ENCODE measurements around the gene TEX22.

- TF ChIP-seq EZH2phosphoT487 (IDR thresholded peaks at IDR 0.05; ENCODE audit: borderline replicate concordance) (no peak), CTCF (conservative IDR thresholded peaks at IDR 0.05; ENCODE audit: low read length) (no peak)
These were observed 20.1 kb upstream of the TEX22 start for GRCh38 chr14:105378199-105378598.

Data from Loucy (cell line).